GM11168 (cell line): ENCODE measurements around the gene NLRC5.
"Not testable (repeated sequence)": the region's sequence is repeated elsewhere in the genome, so short reads cannot be mapped to it uniquely, and the experiment has no call there.

Source experiments
- in situ Hi-C: fragments of 300-500 bp; cut with MboI; formaldehyde crosslinking; loops from one replicate; pipeline ENCODE4 v1.12.0; 2022; ENCODE audit warnings: low sequenced_read_pairs; ENCODE audit not compliant: unreplicated experiment

NLRC5 gene

DNA sequence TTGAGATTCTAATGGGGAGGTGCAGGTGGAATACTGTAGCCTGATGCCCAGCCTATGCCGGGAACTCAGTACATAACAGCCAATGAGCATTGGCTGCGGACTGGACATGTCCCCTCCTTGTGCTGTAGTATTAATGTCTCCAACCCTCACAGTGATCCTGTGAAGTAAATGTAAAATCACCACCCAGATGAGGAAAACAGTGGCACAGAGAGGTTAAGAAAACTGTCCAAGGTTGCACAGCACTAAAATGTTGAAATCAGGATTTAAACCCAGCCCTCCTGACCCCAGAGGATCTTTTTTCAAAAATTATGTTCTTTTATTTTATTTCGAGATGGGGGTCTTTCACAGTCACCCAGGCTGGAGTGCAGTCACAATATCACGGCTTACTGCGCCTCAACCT, 7.9 kb downstream of the NLRC5 start:
- in situ Hi-C loops, result no loop called here

DNA sequence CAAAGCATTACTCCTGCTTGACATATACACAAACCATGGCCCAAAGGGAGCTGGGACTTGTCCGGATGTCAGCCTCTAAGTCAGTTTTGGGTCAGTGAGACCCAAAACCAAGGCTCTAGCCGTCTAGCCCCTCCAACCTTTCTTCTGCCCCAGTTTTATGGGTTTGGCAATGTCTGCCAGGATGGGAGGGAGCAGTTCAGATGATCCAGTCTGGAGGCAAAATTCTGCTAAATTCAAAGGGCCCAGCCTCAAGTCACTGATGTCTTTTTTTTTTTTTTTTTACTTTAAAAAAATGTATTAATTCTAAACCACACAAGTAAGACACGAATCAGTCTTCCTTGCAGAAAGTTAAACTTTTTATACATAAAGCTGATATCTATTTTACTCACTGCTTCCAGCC, 8.6 kb downstream of the NLRC5 start:
- in situ Hi-C loops, result no loop called here

DNA sequence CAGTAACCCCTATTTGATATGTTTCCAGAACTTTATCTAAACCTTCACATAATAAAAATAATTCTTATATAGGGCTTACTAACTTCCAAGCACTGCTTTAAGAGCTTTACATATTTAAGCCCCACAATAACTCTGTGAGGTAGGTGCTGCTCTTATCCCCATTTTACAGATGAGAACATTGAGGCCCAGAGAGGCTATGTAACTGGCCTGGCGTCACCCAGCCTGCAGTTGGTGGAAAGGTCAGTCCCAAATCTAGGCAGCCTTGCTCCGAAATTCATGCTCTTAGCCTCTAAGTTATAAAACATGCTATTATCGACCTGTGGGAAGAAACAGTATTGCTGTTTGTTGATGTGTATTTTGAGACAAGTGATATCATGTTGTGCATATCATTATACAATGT, 9.0 kb downstream of the NLRC5 start:
- in situ Hi-C loops, result no loop called here

DNA sequence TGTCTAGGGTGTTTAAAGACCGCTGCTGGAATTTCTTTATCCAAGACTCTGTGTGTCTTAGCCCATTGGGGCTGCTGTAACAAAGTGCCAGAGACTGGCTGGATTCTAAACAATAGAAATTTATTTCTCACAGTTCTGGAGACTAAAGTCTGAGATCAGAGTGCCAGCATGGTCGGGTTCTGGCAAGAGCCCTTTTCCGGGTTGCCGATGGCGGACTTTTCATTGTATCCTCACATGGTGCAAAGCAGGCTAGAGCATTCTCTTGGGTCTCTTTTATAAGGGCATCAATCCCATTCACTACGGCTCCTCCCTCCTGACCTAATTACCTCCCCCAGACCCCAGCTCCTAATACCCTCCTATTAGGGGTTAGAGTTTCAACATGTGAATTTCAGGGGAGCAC, 9.5 kb downstream of the NLRC5 start:
- in situ Hi-C loops, result no loop called here

DNA sequence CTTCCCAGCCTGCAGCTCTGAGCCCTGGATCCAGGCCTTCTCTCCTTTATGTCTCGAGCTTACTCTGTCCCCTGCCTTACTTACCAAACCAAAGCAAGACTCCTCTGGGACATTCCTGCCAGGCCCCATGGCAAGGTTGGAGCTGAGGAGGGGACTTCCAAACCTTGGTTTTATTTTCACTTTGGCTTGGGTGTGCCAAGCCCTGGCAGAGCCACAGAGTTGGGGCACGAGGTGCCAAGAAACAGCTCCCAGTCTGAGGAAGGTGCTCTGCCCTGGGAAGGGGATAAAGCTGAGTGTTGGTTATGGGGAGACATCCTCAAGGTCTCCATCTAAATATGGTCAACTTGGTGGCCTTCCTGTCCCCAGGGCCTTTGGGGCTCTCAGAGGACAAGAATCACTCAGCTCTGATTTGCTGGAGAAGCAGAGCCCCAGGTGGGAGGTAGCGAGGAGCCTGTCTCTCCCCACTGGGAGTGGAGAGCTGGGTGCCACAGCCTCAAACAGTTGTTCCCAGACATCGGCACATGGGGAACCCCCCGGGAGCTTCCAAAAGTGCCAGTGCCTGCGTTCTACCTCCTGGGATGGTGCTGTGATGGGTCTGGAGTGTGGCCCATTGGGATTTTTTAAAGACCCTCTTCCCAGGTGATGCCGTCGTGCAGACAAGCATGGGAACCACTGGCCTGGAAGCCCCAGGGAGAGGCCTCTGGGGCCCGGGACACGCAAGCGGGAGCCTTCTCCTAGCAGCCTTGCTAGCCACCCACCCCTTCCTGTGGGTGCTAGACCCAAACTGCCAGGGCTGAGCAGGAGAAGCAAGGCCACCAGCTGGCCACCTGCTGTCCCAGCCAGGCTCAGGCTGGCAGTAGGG, 10.3 kb downstream of the NLRC5 start:
- in situ Hi-C loops, result no loop called here

DNA sequence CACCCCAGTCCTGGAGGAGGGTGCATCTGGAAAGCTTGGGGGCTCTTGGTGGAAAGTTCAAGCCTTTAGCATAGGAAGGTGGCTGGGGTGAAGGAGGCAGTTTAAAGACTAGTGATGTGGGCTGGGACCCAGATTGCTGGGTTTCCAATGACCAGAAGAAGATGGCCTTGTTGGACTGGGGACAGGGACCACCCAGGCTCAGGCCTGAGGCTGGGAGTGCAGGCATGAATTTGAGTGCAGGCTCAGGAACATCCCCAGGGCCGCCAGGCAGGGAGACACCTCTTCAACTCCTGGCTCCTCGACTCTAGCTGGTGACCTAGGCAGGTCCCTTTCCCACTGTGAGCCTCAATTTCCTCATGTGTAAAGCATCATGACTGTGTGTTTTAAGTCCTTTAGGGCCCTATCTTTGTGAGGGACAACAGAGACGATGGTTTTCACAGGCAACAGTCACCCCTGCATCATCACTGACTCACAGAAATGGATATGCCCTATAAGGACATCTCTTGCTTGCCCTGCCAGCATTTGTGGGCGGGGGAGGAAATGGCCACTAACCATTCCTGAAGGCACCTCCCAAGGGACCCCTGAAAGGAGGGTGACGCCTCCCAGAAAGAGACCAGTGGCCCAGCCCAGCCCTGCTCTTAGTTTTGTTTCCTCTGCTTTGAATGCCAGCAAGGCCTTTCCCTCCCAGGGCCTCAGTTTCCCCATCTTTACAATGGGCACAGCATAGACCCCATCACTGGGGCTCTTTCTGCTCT, 11.1 kb downstream of the NLRC5 start:
- in situ Hi-C loops, result no loop called here

DNA sequence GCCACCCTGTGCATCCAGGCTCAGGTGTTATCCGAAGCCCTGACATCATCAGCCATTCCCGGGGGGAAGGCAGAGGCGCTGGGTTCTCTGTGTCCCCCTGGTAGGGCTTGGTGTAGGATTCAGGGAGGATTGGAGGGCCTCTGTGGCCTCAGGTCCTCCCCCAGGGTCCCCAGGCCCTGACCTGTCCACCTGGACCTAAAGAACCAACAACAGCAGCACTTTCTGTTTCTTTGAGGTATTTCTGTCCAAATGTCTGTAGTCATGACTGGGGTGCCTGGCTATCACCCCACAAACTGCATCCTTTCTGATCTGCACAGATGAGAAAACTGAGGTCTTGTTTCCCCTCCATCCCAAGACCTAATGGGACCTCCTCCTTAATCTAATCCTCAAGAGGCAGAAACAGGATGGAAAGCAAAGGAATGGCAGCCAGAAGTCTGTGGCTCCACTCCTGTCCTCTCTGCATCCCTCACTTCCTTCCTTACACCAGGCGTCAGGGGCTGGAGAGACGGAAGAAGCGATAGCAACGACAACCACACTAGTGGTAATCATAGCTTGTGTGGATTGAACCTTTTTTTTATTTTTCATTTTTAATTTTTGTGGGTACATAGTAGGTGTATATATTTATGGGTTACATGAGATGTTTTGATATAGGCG, 11.8 kb downstream of the NLRC5 start:
- in situ Hi-C loops, result no loop called here

DNA sequence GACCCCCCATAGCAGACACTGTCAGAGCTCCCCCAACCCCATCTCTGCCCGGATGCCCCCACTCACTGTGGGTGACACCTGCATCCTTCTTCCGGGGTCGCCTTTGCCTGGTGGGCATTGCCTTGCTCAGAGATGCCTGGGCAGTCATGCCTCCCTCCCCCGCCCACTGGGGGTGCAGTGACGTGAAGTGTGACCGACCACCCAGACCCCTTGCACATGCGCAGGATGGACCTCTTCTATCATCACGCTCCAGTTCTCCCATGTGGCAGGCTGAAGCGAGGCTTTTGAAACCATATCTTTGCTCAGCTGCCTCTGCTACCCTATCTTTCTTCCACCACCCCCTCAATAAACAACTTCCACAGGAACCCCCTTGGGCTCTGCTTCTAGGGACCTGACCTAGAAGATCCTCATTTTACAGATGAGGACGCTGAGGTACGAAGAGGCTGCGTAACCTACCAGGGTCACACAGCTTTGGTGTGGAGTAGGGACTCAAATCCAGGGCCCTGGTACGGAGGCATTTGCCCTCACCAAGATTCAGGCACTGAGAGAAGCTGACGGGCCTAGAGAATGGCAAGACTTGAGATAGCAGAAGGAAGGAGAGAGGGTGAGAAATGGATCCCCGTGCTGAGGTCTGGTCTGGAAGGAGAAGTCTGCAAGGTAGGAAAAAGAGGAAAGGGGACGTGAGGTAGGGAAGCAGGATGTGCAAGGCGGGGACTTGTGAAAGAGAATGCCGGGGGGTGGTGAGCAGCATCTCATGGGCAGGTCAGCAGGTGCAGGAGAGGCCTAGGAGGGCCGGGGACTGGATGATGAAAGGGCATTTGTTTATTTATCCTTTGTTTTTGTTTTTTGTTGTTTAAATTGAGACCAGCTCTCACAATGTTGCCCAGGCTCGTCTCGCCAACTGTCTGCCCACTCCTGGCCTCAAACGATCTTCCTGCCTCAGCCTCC, 14.4 kb downstream of the NLRC5 start:
- in situ Hi-C loops, result no loop called here

DNA sequence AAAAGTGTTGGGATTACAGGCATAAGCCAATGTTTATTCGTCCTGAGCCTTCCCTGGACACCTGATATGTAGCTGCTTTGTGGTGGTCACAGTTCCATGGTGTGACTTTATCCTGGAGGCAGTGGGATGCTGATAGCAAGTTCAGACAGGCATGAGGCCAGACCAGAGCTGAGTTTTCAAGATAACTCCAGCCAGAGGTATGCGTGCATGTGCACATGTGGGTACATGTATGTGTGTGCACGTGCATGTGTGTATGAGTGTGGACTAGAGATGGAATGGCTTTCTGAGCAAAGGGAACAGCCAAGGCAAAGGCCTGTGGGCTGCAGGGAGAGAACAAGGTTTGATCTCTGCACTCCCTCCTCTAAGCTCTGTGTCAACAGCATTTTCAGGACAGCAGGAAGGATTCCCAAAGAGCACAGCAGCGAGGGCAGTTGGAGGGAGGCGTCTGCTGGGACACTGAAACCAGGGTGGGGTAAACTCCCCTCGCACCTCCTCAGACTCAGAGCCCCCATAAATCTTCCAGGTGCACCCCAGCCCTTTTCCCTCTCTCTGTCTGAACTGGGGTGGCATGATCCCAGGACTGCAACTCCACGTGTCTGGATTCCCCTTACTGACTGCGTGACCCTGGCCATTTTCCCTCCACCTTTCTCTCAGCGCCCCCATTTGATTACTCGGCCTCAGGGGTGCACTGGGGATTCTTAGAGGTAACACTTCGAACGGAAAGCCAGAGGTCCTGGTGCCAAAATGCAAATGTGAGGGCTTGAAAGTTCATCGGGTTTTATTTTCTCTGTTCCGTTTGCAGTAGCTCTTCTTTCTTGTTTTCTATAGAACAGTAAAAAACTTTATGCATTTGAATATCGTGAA, 15.3 kb downstream of the NLRC5 start:
- in situ Hi-C loops, result no loop called here

DNA sequence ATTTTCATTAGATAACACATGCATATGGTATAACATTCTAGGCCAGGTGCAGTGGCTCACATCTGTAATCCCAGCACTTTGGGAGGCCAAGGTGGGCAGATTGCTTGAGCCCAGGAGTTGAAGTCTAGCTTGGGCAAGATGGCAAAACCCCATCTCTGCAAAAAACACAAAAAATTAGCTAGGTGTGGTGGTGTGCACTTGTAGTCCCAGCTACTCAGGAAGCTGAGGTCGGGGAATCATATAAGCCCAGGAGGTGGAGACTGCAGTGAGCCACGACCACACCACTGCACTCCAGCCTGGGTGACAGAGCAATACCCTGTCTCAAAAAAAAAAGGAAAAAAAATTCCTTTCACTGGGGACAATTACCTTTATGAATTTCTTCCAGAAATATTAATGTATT, 16.2 kb downstream of the NLRC5 start:
- in situ Hi-C loops, result not testable (repeated sequence)

DNA sequence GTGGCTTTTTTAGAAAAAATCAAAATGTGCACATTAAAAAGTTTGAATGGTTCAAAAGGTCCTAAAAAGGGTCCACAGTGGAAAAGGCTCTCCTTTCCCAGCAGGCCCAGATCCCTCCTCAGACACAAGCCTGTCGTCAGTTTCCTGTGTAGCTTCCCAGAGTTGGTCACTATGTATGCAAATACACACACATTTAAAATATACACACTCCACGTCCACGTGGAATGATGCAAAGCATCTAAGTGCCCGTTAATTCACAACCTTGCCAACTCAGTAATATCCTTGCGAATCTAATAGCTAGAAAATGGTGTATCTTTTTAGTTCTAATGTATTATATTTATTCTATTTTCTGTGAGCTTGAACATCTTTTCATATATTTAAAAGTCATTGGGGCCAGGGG, 17.7 kb downstream of the NLRC5 start:
- in situ Hi-C loops, result no loop called here

DNA sequence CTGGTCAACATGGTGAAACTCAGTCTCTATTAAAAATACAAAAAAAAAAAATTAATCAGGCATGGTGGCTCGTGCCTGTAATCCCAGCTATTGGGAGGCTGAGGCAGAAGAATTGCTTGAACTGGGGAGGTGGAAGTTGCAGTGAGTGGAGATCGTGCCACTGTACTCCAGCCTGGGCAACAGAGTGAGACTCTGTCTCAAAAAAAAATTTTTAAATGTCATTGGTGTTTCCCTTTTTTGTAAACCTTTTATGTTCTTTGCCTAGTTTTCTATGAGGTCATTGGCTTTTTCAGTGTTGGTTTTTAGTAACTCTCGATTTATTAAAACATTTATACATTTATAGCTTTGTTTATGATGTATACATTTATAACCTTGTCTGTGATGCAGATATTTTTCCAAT, 18.2 kb downstream of the NLRC5 start:
- in situ Hi-C loops, result no loop called here

DNA sequence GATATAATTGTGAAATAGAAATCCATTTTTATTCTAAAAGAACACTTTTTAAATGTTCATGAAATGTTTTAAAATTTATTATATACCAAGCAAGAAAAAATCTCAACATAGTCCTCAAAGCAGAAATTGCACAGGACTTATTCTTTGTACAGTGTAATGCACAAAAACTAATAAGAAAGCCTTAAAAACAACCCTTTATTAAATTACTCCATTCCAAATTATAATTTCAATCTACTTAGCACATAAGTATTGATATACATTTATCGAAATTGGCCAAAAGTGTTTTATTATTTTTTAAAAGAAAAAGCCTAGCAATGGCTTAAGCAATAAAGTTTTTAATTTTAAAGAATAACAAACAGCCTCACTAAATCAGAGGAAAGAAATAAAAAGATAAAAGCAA, 19.1 kb downstream of the NLRC5 start:
- in situ Hi-C loops, result no loop called here

DNA sequence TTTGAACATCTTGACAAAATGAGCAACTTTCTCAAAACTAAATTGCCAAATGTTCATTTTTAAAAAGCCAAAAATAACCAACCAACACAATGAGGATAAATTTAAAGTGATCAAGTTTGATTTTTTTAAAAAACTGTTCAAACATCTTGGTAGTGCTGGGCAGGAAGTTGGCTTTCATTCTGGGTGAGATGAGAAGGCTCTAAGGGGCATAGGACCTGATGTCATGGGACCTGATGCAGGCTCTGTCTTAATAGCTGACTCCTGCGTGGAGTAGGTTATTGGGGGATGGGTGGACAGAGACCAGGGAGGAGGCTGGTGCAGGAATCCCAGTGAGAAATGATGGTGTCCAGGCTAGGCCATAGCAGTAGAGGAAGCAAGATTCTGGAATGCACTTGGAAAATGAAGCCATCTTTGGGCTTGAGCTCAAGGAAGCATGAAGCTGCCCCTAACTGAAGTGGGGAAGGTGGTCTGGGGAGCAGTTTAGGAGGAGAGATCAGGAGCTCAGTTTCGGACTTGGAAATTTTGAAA, 20.4 kb downstream of the NLRC5 start:
- in situ Hi-C loops, result no loop called here

DNA sequence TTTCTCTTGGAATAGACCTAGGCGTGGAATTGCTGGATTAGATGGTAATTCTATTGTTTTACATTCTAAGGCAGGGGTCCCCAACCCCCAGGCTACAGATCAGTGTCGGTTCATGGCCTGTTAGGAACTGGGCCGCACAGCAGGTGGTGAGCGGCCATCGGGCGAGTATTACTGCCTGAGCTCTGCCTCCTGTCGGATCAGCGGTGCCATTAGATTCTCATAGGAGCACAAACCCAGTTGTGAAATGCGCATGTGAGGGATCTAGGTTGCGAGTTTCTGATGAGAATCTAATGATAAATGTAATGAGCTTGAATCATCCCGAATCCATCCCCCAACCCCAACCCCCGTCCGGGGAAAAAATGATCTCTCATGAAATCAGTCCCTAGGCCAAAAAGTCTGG, 23.0 kb downstream of the NLRC5 start:
- in situ Hi-C loops, result no loop called here

DNA sequence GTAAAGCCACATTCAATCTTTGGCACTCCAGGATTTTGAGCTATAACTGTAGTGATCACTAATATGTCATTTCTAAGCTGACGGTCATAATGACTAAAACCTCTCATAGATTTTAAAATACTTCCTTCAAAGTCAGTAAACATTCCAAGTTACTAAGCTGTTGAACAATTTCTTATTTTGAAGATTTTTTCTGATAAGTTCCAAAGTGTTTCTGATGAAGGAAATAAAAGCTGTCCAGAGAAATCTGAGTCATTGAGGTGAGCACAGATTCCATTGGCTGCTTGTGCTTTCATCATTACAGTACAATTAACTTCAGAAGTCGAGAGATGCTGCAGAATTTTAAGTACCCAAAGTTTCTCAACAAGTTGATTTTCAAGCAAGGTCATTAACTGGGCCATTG, 23.9 kb downstream of the NLRC5 start:
- in situ Hi-C loops, result no loop called here

DNA sequence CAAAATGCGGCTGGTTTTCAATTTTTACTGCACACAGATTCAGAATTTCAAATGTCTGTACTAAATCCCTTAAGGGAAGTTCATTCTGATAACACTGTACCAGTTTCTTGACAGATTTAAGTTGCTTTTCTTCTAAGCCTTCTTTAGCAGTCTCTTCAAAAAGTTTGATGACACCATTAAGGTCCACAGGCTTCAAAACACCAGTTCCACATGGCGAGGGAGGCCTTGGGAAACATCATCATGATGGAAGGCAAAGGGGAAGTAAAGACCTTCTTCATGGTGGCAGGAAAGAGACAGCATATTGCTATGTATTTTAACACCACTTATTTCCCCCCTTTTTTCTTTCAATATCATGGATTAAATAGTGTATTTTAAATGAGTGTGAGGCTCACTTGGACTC, 24.5 kb downstream of the NLRC5 start:
- in situ Hi-C loops, result no loop called here

DNA sequence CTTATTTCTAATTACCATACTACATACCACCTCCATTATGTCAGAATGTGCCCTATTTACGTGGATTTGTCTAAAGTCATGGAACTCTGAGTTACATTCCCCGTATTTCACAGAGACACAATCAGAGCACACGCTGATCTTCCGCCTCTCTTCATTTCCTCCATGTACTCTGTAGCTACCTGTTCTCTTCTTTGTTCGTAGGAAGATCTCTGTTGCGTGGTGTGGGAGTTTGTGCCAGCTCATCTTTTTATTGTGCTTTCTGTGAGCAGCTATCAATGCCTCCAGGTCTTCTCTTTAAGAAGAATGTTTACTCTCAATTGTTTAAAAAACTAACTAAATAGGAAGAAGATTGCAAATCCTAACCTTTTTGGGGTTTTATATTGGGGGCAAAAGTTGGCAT, 26.9 kb downstream of the NLRC5 start:
- in situ Hi-C loops, result no loop called here

DNA sequence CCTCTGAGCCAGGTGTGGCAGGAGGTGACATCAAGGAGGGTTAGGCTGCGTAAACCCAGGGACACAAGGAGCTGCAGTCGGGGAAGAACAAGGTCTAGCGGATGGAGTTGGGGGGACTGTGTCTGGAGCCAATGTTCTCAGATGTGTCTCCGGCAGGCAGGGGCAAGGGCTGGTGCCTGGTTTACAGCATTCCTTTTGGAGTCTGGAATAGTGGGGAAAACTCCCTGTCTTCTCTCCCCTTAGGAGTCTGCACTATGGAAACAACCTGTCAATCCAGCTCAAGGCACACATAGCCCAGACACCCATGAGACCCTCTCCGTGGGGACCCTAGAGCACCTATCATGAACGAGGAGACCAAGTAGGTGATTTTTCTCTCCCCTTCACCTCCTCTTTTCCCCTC, 27.5 kb downstream of the NLRC5 start:
- in situ Hi-C loops, result no loop called here
